HG02981 (cell line): ENCODE results near the gene DPY19L1.
"Not testable (repeated sequence)": the region's sequence is repeated elsewhere in the genome, so short reads cannot be mapped to it uniquely, and the experiment has no call there.

Experiments used
- ATAC-seq: cut with Tn5 transposase; IDR thresholded peaks from one replicate; pipeline ENCODE4 v1.9.1; 2021; ENCODE audit warnings: mild to moderate bottlenecking, moderate library complexity; ENCODE audit not compliant: unreplicated experiment

The DPY19L1 gene

GRCh38 chr7:35035511-35035961 is 1.7 kb downstream of the DPY19L1 start:
- peak; percentile 21 for ATAC-seq

GRCh38 chr7:35032166-35032565 is 5.1 kb downstream of the DPY19L1 start:
- ATAC-seq: no peak

GRCh38 chr7:35030848-35031247 is 6.4 kb downstream of the DPY19L1 start:
- no peak for ATAC-seq

DNA sequence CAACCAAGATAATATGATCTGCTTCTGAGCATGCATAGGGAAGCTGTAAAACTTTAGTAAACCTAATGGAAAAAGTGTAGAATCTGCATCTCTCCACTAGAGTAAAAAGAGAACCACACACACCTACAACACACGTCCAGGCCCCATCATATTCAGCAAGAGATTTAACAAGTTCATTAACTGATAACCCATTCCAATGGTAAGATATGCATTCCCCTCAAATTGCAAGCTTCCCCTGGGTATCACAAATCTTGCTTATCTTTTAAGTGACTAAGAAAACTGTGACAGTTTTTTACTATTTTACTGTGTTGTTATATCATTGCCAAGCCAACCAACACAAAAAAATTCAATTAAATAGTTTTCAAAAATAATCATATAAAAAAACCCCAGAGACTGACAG is 8.0 kb downstream of the DPY19L1 start:
- ATAC-seq: no peak

GRCh38 chr7:35026150-35026549 is 11.1 kb downstream of the DPY19L1 start:
- no peak for ATAC-seq

- ATAC-seq: no peak
These were observed 11.9 kb downstream of the DPY19L1 start for GRCh38 chr7:35025369-35025870.

- ATAC-seq: no peak
These were observed 13.0 kb downstream of the DPY19L1 start for GRCh38 chr7:35024298-35024697.

GRCh38 chr7:35022725-35023124 is 14.6 kb downstream of the DPY19L1 start:
- ATAC-seq: no peak

DNA sequence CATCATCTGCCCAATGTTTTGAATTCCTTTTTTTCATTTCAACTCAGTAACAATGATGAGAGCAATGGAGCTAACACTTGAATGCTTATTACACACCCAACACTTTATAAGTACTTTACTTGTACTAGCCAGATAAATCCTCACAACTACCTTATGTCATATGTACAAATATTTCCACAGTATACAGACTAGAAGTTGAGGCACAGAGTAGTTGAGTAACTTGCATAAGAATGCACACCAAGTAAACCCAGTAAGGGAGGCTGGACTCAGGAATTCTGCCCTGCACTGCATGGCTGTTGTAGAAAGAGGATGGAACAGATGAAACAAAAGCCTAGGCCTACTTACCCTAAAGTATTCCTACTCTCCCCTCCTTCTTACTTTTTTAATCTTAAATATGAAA is 15.8 kb downstream of the DPY19L1 start:
- no peak for ATAC-seq

DNA sequence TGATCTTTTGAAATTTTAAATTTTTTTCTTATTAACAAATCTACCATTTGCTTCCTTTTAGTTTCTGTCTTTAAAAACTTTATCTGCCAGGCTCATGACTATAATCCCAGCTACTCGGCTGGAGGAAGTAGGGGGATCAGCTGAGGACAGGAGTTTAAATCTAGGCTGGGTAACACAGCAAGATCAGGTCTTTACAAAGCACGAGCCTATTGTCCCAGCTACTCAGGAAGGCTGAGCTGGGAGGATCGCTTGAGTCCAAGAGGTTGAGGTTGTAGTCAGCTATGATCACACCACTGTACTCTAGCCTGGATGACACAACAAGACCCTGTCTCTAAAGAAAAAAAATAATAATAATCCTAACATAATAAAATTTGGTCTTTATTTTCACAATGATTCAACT is 17.5 kb downstream of the DPY19L1 start:
- no peak for ATAC-seq

DNA sequence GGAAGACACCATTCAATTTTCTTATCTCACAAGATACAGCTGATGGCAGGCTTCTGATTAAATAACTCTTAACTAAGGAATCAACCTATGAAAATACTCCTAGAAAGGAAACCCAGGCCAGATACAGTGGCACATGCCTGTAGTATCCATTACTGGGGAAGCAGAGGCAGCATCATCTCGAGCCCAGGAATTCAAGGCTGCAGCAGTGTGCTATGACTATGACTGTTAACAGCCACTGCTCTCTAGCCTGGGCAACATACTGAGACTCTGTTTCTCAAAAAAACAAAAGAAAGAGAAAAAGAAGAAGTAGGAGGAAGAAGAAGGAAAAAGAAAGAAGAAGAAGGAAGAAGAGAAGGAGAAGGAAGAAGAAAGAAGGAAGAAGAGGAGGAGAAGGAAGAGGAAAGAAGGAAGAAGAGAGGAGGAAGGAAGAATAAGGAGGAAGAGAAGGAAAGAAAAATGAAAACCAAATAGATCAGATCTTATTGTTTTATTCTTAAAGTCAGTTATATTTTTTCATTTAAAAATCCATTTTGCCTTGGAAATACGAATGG is 18.0 kb downstream of the DPY19L1 start:
- no peak for ATAC-seq

- no peak for ATAC-seq
These were observed 21.9 kb downstream of the DPY19L1 start for GRCh38 chr7:35015346-35015859.

GRCh38 chr7:35012160-35012559 is 25.1 kb downstream of the DPY19L1 start:
- no peak for ATAC-seq

- no peak for ATAC-seq
These were observed 26.2 kb downstream of the DPY19L1 start for GRCh38 chr7:35011085-35011484.

- no peak for ATAC-seq
These were observed 29.5 kb downstream of the DPY19L1 start for GRCh38 chr7:35007768-35008167.

DNA sequence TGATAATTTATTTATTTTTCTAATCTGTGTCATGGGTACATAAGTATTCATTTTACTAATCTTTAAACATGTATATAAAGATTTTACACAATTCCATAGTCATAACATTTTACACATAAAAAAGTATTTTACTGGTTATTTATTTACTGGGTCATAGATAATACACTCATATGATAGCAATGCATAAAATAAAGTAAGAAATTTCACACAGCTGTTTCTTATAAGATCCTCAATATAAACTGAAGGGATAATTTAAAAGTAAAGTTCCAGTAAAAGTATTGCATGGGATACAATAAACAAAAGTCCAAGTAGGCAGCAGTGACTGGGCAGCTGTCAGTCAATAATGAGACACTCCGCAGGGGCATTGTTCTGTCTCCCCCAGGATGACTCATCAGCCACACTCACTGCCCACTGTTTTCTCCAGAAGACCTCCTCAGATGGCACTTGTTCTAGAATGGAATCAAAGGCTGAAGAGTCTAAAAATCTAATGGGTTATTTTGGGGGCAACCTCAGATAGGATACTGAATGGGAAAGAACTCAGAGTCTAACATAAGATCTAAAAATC is 32.7 kb downstream of the DPY19L1 start:
- no peak for ATAC-seq

GRCh38 chr7:35003679-35004303 is 33.5 kb downstream of the DPY19L1 start:
- ATAC-seq: peak; percentile 69

DNA sequence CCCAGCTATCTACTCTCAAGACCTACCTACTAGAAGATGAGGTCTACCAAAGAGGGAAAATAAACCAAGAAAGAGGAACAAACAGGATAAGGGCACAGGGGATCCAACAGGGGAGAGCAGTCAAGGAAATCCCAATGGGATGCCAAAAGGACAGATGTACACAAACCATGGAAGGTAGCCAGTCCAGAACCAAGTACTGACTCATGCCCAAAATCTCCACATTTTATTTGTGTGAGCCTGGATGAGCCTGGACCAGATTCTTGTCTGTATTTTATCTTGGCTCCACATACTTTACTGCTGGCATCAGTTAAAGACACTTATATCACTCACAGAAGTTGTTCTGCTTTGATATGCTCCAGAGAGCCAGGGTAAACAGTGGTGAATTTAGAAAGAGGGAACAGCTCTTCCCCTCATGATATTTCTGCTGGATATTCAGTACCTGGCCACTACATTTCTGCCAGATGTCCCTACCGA is 34.1 kb downstream of the DPY19L1 start:
- ATAC-seq: not testable (repeated sequence)

- ATAC-seq: not testable (repeated sequence)
These were observed 39.0 kb downstream of the DPY19L1 start for GRCh38 chr7:34998335-34998734.

GRCh38 chr7:34996423-34997090 is 40.7 kb downstream of the DPY19L1 start:
- ATAC-seq: peak; percentile 39

- no peak for ATAC-seq
These were observed 41.5 kb downstream of the DPY19L1 start for GRCh38 chr7:34995757-34996156.
